ENCODE results near the gene ZNF638. TPM values are rescaled to one million over a fixed set of nuclear protein-coding genes. Genes with fewer than 3 reads are reported as not detected.

Gene ZNF638
- polyA plus RNA-seq, 12 donors: 71.9 to 162 (median 110) TPM; not detected in 1

- DNase-seq: no peak
Observed at GRCh38 chr2:71467180-71467815, 135.7 kb downstream of the ZNF638 start.

- no peak for DNase-seq
Observed at GRCh38 chr2:71468279-71469015, 136.9 kb downstream of the ZNF638 start.

GRCh38 chr2:71469403-71470398, 138.1 kb downstream of the ZNF638 start:
- no peak for DNase-seq

- no peak for DNase-seq
Observed at GRCh38 chr2:71471276-71471675, 139.7 kb downstream of the ZNF638 start.

- no peak for DNase-seq
Observed at GRCh38 chr2:71472019-71472418, 140.4 kb downstream of the ZNF638 start.

- no peak for DNase-seq
Observed at GRCh38 chr2:71473346-71474031, 141.9 kb downstream of the ZNF638 start.

- DNase-seq: no peak
Observed at GRCh38 chr2:71474116-71474743, 142.6 kb downstream of the ZNF638 start.

GRCh38 chr2:71474744-71475397, 143.3 kb downstream of the ZNF638 start:
- DNase-seq: no peak

- DNase-seq: no peak
Observed at GRCh38 chr2:71476495-71476894, 144.9 kb downstream of the ZNF638 start.

GRCh38 chr2:71477231-71477691, 145.7 kb downstream of the ZNF638 start:
- DNase-seq: no peak

GRCh38 chr2:71478806-71479205, 147.2 kb downstream of the ZNF638 start:
- no peak for DNase-seq

- no peak for DNase-seq
Observed at GRCh38 chr2:71479261-71479660, 147.7 kb downstream of the ZNF638 start.

- DNase-seq: no peak
Observed at GRCh38 chr2:71481111-71481510, 149.5 kb downstream of the ZNF638 start.

- DNase-seq: no peak
Observed at GRCh38 chr2:71482055-71482454, 150.5 kb downstream of the ZNF638 start.

GRCh38 chr2:71483246-71483645, 151.7 kb downstream of the ZNF638 start:
- no peak for DNase-seq

- no peak for DNase-seq
Observed at GRCh38 chr2:71484354-71484753, 152.8 kb downstream of the ZNF638 start.

Measured in muscle of arm (tissue), 12 donors.